Measurements from ENCODE around the gene RIMBP2.

DNA sequence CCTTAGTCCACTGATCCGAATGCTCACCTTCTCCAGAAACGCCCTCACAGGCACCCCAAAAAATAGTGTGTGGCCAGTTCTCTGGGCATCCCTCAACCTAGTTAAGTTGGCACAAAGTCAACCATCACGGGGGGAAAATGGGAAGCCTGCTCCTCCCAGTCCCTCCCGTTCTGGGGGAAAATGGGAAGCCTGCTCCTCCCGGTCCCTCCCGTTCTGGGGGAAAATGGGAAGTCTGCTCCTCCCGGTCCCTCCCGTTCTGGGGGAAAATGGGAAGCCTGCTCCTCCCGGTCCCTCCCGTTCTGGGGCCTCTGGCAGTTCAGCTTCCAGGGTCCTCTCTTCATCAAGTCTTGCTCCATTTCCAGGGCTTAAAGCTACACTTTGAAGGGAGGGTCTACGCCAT lies 106.1 kb downstream of the RIMBP2 start:
- TF ChIP-seq CTCF (IDR thresholded peaks at IDR 0.05; ENCODE audit: low read depth, low read length) (no peak), MYC (IDR thresholded peaks at IDR 0.05; ENCODE audit: low read depth, low read length) (no peak)
